Stimulated activated CD8-positive, alpha-beta memory T cell treated with anti-CD3 and anti-CD28 coated beads, Interleukin-15, amount 100 ng/mL, for 24 hours (primary cell): ENCODE measurements around the gene HAND1.

Experiments
- DNase-seq: peaks from one replicate; pipeline ENCODE4 v3.0.0-alpha.2; 2020; ENCODE audit warnings: low read depth

Gene HAND1

DNA sequence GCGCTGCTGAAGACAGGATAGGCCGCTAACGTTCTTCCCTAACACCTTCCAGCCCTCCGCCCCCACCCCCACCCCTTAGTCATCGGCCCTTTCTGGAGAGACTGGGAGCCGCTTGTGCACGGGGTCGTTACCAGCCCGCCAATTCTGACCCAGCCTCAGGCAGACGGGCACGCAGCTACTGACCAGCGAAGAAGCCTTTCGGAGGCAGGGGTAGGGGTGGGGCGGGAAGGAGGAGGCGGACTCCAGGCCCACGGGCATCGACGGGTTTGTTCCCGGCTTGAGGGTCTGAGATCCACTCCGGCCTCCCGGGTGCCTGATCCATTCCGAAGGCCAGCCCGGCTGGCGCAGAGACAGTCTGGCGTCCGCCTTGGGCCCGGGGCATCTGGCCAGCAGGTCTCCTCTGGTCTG is 729 bp upstream of the HAND1 start:
- DNase-seq = no peak

DNA sequence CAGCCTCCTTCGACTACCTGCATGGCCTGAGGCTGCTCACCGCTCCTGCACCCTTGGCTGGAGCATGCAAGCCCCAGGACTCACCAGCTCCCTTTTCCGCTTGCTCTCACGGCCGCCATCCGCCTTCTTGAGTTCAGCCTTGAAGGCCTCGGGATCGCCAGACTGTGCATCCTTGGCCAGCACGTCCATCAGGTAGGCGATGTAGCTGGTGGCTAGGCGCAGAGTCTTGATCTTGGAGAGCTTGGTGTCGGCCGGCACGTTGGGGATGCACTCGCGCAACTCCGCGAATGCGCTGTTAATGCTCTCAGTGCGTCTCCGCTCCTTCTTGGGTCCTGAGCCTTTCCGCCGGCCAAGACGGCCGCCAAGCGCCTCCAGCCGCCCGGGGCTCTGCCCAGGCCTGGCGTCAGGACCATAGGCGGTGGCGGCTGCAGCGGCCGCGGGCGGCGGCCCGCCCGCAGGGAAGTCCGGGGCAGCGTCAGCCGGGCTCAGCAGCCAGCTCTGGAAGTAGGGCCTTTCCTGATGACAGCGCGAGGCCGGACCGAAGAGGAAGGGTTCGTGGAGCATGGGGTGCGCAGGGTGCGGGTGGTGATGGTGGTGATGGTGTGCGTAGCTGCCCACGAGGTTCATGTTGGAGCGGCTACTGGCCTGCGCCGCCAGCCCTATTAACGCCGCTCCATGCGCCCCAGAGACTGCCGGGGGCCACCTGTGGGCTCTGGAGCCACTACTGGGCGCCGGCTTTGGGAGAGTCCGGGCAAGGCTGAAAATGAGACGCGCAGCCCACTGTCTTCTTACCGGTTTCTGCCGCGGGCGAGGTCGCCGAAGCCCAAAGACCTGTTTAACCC is 424 bp downstream of the HAND1 start:
- DNase-seq = no peak

DNA sequence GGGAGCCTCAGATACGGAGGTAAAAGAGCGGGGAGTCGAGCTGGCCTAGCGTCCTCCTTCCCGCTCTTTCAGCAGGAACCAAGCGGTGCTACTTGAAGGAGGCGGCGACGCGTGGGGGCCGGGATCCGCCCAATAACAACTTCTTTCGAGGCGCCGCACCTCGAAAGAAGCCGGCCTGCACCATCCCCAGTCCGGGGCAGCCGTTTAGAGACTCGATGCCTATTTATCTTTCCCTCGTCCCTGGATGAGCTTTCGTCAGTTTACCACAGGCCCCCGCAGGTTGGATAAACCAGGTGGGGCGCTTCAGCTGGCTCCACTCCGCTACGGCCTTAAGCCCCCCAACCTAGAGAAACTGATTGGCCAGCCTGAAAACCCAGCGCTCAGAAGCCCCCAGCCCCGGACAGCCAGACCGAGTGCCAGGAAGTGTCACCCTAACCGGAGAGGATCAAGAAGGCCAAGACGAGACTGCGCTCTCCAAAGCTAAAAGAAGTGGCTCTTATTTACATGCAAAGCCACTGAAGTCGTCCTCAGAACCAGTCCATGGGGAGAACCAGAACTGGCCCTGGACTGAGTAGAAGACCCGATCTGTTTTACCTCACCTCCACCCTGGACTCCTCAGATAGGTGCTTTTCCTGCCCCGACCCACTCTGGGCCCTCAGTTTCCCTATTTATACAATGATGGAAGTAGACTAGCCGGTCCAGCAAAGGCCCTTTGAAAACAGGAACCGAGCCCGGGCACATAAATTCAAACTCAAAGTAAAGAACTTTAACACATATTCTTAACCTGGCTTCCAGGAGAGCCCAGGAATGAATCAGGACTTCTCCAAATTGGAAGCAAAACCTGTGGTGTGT is 1.4 kb downstream of the HAND1 start:
- DNase-seq = no peak

DNA sequence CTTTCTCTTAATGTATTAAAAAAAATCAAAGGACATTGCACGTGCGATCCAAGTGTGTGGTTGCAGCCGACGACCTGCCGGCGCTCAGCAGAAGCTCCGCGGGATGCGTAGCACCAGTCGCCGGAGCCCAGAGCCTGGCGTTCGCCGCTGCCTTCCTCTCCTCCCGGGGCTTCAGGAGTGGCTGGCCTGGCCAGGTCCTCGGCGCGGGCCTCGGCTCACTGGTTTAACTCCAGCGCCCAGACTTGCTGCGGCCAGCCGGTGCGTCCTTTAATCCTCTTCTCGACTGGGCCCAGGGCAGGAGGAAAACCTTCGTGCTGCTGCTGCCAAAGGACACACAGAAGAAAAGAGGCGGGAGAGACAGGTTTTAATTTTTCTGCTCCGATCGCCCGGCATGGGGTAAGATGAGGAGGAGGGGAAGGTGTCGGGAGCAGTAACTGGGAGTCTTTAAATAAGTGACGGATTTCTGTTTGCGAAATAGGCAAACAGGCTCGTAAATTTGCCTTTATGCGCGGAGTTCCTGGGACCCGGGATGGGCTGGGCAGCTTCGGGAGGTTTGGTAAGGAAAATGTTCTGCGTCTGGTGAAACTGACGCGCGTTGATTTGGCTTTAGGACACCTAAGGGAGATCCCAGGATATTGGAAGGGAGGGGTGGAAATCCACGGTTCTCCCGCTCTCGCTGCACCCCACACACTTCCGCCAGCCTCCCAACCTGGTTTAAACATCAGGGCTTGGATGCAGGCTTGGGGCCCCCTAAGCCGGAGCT is 2.3 kb downstream of the HAND1 start:
- DNase-seq = no peak

DNA sequence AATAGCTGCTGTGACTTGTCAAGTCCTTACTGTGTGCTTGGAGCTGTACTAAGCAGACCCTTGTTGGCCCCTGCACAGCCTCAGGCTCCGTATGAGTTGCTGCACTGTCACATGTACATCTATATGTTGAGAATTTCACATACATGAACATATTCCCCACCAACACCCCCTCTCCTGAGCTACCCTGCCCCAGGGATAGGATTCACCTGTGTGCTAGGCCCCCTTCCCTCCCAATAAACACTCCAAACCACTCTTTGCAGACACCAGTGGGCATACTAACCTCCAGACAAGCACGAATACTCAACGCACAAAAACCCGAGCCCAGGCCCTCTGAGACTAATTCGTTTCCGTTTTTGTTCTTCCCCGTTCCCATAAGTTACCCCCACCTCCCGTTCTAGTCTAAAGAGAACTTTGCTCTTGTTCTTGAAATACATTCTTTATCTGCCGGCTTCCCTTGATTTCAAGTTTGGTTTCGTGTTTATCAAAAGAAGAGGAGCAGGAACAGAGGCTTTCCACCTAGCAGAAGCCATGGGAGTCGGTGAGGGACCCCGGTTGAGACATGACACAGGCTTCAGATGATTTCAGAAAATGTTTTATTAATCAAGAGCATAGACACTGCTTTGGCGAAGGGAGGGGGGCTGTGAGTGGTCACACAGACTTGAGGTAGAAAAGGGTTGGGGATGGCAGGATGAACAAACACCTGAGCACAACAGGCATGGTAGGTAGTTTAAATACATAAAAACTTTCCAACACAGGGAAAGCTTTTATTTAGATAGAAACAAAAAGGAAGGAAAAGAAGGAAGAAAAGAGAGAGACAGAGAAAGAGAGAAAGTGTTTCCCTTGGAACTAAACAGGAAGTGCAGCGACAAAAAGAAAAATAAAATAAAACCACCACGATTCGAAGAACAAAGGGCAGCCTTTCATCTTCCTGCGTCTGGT is 3.4 kb downstream of the HAND1 start:
- no peak for DNase-seq

DNA sequence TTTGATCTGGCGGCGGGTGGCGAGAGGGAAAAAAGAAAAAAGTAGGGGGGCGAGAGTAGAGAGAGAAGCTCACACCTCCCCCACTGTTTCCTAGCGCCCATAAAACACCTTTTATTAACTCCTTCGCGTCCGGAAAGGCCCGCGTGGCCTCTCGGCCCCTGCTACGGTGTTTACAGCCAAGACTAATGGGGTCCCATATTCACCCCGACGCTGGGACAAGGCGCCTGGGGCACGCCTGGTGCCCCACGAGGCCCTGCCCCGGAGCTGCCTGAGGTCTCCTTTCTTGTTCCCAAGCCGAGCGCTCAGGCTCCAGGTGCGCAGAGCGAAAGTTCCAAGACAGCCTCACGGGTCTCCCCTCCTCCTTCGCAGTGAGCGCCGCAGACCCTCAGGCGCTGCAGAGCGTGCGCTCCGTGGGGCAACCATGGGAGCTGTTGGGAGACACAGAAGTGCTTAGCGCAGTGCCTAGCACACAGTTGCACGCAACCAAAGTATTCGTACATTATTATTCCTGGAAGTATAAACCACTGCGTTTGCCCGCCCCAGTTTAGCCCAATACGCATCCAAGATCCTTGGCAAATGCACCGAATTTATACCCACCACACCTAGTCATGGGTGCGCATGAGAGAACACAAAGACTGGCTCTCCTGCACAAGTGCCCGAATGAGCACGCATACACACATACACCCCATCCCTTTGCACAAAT is 4.3 kb downstream of the HAND1 start:
- DNase-seq = no peak

DNA sequence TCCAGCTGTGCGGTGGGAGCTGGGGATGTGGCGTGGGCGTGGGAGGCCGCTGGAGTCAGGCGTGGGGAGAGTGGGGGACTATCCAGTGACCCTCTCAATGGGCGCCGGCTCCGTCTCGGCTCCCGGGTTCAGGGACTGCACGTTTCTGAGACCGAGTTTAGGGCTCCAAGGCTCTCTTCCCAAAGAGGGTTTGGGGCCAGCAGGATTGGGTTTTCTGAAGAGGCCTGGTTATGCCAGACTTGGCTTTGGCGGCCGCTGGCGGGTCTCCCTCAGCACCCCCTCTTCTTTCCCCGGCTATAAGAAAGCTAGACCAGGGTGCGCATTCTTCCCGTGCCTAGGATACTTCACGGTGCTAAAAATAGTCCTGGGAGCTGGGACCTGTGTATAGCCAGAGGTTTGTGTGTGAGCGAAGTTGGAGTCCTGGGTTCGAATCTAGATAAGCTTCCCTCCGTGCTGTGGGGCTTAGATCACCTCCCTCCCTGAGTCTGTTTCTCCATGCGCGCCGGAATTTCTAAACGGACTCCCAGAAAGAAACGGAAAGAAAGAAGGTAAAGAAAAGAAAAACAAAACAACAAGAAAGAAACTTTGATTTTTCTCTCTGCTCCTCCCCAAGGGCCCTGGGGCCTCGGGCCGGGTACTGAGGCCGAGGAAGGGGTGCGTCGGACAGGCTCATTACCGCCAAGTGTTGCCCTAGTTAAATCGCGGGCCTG is 5.0 kb downstream of the HAND1 start:
- DNase-seq = no peak

DNA sequence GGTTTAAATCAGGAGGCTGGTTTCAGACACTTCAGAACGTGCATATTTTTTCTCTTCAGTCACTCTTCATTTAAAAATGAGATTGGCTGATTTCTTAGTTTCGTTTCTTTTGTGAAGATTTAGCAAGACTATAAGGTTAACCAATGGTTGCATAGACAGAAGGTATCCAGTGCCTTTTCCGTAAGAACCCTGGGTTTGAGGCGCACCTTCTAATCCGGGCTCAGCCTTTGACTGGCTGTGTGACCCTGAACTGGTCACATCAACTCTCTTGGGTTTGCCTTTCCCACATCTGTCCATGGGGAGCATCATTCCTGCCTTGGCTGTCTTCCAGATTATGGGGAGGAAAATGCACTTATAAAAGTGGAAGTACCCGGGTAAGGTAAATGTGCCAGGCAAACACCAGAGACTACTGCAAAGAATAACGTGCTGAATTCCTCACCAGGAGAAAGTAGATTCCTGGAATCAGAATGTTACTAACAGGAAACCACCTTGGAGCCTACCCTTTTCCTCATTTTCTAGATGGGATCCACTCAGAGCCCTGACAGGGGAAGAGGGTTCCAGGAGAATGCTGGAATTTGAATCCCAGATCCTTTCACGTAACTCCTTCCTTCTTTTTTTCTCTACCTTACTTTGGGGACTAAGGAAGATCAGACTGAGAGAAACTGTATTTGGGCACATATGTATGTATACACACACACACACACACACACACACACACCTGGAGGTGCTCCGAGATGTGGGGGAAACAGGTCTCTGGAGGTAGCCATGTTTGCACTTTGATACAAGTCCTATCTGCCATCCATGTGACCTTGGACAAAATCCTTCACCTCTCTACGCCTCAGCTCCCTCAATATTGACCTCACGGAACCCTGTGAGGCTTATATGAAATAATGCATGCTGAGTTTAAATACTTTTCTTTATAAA is 6.8 kb downstream of the HAND1 start:
- DNase-seq = no peak

DNA sequence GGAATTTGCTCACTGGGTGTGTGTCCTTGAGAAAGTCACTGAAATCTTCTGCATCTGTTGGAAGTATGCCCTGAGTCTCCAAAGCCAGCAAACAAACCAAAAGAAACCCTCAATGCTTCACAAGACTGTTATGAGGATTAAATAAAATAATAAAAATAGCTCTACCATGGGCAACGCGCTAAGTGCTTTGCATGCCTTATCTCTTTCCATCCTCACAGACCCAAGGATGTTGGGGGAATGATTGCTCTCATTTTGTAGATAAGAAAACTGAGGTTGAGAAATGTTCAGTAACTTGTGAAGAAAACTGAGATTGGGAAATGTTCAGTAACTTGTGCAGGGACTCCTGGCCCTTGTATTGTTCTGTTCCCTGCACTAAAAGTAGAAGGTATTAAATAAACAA is 7.9 kb downstream of the HAND1 start:
- no peak for DNase-seq

DNA sequence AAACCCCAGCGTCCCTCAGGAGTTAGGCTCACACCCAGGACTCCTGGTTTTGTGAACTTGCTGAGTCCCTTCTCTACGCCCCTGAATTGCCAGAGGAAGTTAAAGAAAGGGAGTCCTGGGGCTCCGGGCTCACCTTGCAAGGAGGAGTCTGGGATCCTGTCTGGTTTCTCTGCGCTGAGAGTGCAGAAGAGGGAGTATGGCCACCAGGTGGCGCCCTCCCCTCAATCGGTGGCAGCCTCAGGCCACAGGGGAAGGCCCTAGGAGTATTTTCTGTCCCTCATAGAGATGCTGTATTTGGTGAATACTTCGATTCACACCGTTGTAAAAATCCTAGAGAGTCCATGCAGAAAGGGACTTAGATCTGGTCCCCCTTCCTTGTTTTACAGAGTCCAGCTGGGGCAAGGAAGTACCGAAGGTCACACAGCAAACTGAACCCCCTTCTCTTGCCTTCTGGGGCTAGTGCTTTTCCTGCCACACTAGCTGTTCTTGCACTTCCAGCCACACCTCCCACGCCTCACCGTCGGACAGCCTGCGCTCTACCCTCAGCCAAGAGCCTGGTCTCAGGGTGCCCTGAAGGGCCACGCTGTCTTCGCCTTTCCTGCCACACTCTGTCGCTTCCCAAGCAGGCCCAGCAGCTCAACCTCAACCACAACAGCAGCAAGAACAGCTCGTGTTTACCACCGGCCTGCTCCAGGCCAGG is 10.2 kb downstream of the HAND1 start:
- peak; percentile 77 for DNase-seq

DNA sequence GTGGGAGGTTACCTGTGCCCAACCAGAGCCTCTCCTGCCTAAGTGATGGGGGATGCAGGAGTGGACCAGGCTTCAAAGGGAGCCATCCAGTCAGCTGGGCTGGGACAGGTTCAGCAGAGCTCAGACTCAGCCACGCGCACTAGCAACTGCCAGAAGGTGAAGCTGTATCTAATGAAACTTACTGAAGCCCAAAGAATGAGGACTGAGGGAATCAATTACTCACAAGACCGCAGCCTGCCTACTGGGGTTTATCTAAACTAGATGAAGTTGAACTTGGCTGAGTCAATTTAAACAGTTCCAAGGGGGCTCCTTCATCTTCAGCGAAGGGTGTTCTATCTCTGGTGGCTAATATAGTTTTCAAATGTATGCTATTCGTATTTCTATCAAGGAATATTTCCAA is 11.4 kb downstream of the HAND1 start:
- DNase-seq = no peak

DNA sequence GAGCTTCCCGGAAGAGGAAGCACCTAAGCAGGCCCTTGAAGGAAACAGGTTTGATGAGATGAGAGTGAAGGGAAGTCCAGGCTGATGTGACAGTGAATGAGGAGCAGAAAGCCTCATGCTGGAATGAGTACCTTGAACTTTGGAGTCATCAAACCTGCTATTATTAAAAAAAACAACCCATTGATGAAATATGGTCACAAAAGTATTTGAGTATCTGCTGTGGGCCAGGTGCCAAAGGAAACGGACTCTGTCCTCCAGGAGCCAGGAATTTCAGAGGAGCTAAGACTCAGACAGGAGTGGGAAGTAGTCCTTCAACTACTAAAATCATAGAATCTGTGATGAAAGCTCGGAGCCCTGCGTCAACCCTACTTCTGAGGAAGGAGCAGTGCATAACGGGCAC is 11.9 kb downstream of the HAND1 start:
- DNase-seq = no peak

DNA sequence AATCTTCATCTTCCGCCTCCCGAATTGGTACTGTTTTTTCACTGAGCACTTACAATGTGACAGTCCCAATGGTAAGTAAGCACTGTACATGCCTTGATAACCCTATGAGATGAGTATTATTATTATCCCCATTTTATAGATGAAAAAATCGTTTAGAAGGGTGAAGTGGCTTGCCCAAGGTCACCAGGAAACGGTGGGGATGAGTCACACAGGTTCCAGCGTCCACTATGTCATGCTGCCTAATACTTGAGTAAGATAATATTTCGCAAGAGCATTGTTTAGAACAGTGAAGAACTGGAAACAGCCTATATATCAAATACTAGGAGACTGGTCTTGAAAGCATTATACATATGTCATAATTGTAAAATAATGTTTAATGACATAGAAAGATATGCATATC is 12.9 kb downstream of the HAND1 start:
- DNase-seq = no peak

DNA sequence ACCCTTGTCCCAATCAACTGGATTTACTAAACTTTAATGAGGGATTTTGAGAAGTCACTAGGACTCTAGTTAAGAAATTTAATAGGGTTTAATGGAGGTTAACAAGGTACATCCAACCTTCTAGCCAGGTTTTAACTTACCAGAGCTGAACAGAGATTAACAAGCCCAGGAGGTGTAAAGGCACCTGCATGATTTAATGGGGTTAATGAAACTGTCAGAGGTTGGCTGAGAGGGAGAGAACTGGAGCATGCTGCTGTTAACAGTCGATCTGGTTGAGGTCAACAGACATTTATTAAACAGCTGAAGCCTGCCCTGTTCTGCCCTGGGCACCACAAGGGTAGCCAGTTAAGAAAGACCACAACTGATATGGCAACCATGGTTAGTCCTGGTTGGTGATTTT is 13.6 kb downstream of the HAND1 start:
- DNase-seq = no peak

DNA sequence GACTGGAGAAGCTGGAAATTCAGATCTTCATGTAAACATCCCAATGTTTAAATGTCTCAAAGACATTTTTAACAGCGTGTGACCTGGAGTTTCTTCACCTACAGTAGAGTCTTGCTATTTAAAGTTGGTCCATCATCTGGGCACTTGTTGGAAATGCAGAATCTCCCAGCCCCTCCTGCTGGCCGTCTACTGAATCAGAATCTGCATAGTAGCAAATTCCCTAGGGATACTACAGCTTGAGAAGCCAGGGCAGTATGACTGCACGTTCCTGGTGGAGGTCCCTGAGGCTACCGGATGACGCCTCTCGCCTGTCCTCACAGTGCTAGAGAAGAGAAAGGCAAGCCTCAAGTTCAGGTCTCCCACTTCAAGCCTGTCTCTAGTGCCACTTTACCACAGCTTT is 16.5 kb downstream of the HAND1 start:
- DNase-seq = no peak

DNA sequence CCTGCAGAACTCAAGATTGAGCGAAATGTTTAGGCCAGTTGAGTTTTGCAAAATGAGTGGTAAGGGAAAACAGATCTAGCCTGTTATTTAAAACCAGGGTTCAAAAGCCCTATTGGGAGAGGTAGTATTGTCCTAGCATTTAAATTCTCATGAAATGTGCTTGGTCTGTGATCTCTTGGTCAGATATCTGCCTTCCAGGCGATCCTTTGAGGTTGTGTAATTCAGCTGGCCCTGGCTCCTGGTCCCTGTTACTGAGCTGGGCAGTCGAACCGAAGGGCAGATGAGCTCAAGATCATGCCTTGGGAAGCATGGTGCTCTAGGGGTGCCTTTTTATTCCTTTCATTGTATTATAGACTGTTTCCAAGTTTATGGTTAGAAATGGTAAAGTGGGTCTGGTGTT is 17.9 kb downstream of the HAND1 start:
- no peak for DNase-seq

DNA sequence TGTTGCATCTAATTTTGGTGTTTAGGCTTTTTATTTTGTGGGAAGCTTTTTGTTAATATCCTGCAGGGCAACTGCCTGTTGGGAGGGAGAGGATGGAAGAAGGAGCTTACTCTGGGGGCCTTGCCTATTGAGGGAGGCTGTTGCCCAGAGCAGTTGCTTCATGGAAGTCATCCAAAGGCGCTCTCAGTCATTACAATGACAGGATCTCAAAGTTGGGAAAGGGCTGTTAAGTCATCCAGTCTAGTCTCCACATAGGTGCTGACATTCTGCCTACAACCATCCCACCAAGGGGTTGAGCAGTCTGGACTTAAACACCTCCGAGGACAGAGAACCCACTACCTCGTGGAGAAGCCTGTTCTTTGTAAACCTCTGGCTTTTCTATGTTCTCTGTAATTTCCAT is 19.0 kb downstream of the HAND1 start:
- DNase-seq = no peak

DNA sequence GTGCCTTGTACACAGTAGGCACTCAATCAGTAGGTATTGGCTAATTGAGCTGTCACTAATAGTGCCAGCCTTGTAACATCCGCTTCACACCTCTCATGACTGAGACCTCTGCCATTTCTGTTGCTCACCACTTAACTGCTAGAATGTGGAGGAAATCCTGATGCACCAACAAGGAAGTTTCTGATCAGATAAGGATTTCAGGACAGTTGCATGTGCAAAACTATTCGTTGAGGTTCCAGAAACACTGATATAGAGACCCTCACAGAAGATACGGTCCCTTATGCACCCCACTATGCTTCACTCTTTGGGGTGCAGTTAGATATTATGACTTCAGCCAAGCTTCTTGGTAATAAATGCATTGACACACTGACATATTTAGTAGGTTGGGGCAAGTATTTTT is 21.5 kb downstream of the HAND1 start:
- DNase-seq = no peak

DNA sequence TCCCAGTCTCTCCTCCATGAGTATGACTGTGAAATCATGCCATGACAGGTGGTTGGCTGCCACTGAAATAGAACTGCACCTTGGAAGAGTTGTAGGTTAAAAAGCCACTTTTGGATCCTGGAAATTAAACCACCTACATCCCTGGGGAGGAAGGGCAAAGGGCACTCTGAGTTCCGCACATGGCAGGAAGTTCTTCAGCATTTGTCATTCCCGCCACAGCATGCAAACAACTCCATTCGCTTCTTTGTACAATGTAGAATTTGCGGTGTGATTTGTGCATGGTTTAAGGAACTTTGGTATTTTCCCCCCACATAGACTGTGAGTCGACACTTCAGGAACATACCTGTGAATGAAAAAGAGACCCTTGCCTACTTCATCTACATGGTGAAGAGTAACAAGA is 22.4 kb downstream of the HAND1 start:
- no peak for DNase-seq
